ENCODE data around the gene DNAJC7. TPM values are rescaled to one million over a fixed set of nuclear protein-coding genes. Genes with fewer than 3 reads are reported as not detected.
A peak's percentile ranks its signal among the peaks of the same experiment; 100 is the strongest.

Gene DNAJC7
- total RNA-seq, 2 donors from 2014 or later, result 106 to 117 TPM

GRCh38 chr17:41996855-41997164 lies 20.4 kb downstream of the DNAJC7 start:
- peaks cover 13% of the 10 kb centered on the region for H3K4me1 Mint-ChIP-seq (ENCODE audit: low read depth)
- no peaks in the 10 kb centered on the region for H3K27me3 Mint-ChIP-seq (ENCODE audit: low read depth)
- ATAC-seq (replicated peaks in 1 of 2), result no peak
- H3K36me3 Mint-ChIP-seq (ENCODE audit: insufficient read depth in 2 of 2), result peaks cover 8 to 33% of the 10 kb centered on the region in 2 donors
- H3K9me3 Mint-ChIP-seq, result no peaks in the 10 kb centered on the region
- H3K4me3 Mint-ChIP-seq, result no peak overlapping the region
- H3K27ac Mint-ChIP-seq, result peak overlapping the region; percentile 38
- no peak for DNase-seq

GRCh38 chr17:41992576-41992975 lies 24.7 kb downstream of the DNAJC7 start:
- Mint-ChIP-seq H3K27ac (no peak overlapping the region), H3K4me3 (no peak overlapping the region), H3K36me3 (ENCODE audit: insufficient read depth in 2 of 2) (peaks cover 9 to 34% of the 10 kb centered on the region in 2 donors), H3K27me3 (ENCODE audit: low read depth) (no peaks in the 10 kb centered on the region), H3K9me3 (no peaks in the 10 kb centered on the region), H3K4me1 (ENCODE audit: low read depth) (peaks cover 23% of the 10 kb centered on the region)
- DNase-seq (no peak), ATAC-seq (replicated peaks in 1 of 2) (no peak)

GRCh38 chr17:41989702-41990419 lies 27.4 kb downstream of the DNAJC7 start:
- H3K4me1 Mint-ChIP-seq (ENCODE audit: low read depth), result peaks cover 16% of the 10 kb centered on the region
- no peak overlapping the region for H3K4me3 Mint-ChIP-seq
- H3K36me3 Mint-ChIP-seq (ENCODE audit: insufficient read depth in 2 of 2), result peaks cover 1 to 34% of the 10 kb centered on the region in 2 donors
- ATAC-seq (replicated peaks in 1 of 2) (no peak), DNase-seq (no peak)
- no peaks in the 10 kb centered on the region for H3K9me3 Mint-ChIP-seq
- no peaks in the 10 kb centered on the region for H3K27me3 Mint-ChIP-seq (ENCODE audit: low read depth)
- H3K27ac Mint-ChIP-seq, result peak overlapping the region; percentile 38

- H3K4me3 Mint-ChIP-seq, result peak overlapping the region in 1 of 2 donors; percentile 25
- DNase-seq (no peak), ATAC-seq (replicated peaks in 1 of 2) (no peak)
- H3K9me3 Mint-ChIP-seq, result no peaks in the 10 kb centered on the region
- peak overlapping the region; percentile 94 for H3K27ac Mint-ChIP-seq
- no peaks in the 10 kb centered on the region for H3K27me3 Mint-ChIP-seq (ENCODE audit: low read depth)
- H3K4me1 Mint-ChIP-seq (ENCODE audit: low read depth), result peaks cover 16% of the 10 kb centered on the region
- H3K36me3 Mint-ChIP-seq (ENCODE audit: insufficient read depth in 2 of 2), result peaks cover 5 to 31% of the 10 kb centered on the region in 2 donors
These were observed 28.8 kb downstream of the DNAJC7 start for GRCh38 chr17:41988418-41988817.

GRCh38 chr17:41987642-41988041 lies 29.6 kb downstream of the DNAJC7 start:
- Mint-ChIP-seq H3K36me3 (ENCODE audit: insufficient read depth in 2 of 2) (peaks cover 6 to 30% of the 10 kb centered on the region in 2 donors), H3K4me3 (peak overlapping the region; percentile 5 to 10), H3K27me3 (ENCODE audit: low read depth) (no peaks in the 10 kb centered on the region), H3K9me3 (no peaks in the 10 kb centered on the region), H3K27ac (peak overlapping the region; percentile 94), H3K4me1 (ENCODE audit: low read depth) (peaks cover 16% of the 10 kb centered on the region)
- DNase-seq (peak; percentile 28 to 45), ATAC-seq (replicated peaks in 1 of 2) (peak; percentile 95 to 96)

DNA sequence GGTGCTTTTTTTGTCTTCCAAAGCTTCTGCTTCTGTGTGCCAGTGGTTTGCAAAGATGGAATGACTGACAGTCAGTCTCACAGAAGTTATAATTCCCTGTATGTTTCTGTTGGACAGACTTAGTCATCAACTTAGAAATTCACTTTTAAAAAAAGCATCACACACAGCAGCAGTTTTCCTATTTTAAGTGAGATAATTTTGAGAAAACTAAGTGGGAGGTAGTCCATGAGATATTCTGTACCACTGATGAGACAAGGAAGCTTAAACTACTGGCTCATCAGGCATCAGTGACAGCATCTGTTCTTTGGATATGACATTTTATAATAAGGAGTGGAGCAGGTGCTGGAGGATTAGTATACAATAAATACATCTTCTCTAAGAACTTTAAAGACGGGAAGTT lies 30.6 kb downstream of the DNAJC7 start:
- ATAC-seq (replicated peaks in 1 of 2), result no peak
- Mint-ChIP-seq H3K4me1 (ENCODE audit: low read depth) (peaks cover 16% of the 10 kb centered on the region), H3K9me3 (no peaks in the 10 kb centered on the region), H3K36me3 (ENCODE audit: insufficient read depth in 2 of 2) (peaks cover 9 to 36% of the 10 kb centered on the region in 2 donors), H3K4me3 (no peak overlapping the region), H3K27me3 (ENCODE audit: low read depth) (no peaks in the 10 kb centered on the region), H3K27ac (peak overlapping the region; percentile 94)
- no peak for DNase-seq

DNA sequence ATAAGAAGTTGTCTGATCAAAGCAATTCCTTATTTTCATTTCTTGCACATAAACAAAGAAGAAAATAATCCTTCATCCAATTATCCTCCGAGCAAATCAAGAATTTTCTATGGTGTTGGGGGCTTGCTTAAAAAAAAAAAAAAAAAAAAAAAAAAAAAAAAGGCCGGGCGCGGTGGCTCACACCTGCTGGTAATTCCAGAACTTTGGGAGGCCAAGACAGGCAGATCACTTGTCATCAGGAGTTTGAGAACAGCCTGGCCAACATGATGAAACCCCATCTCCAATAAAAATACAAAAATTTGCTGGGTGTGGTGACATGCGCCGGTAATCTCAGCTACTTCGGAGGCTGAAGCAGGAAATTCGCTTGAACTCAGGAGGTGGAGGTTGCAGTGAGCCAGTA lies 31.3 kb downstream of the DNAJC7 start:
- H3K9me3 Mint-ChIP-seq, result no peaks in the 10 kb centered on the region
- peaks cover 9 to 43% of the 10 kb centered on the region in 2 donors for H3K36me3 Mint-ChIP-seq (ENCODE audit: insufficient read depth in 2 of 2)
- peaks cover 16% of the 10 kb centered on the region for H3K4me1 Mint-ChIP-seq (ENCODE audit: low read depth)
- no peaks in the 10 kb centered on the region for H3K27me3 Mint-ChIP-seq (ENCODE audit: low read depth)
- ATAC-seq (replicated peaks in 1 of 2), result no peak
- DNase-seq, result no peak
- no peak overlapping the region for H3K27ac Mint-ChIP-seq
- H3K4me3 Mint-ChIP-seq, result no peak overlapping the region

DNA sequence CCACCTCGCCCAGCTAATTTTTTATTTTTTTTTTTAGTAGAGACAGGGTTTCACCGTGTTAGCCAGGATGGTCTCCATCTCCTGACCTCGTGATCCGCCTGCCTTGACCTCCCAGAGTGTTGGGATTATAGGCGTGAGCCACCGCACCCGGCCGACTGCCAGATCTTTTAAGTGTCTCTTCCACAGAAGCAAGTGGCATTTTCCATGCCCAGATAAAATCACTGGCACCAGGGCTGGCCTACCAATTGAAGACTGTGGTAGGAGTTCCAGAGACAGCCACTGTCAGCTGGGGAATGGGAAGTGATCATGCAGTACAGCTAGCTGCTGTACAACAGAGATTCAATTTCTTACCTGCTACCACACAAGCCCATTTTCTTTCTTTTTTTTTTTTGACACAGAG lies 32.8 kb downstream of the DNAJC7 start:
- no peak for DNase-seq
- Mint-ChIP-seq H3K27ac (no peak overlapping the region), H3K27me3 (ENCODE audit: low read depth) (no peaks in the 10 kb centered on the region), H3K36me3 (ENCODE audit: insufficient read depth in 2 of 2) (peaks cover 12 to 47% of the 10 kb centered on the region in 2 donors), H3K4me3 (no peak overlapping the region), H3K4me1 (ENCODE audit: low read depth) (peaks cover 16% of the 10 kb centered on the region), H3K9me3 (no peaks in the 10 kb centered on the region)
- ATAC-seq (replicated peaks in 1 of 2), result no peak

GRCh38 chr17:41982026-41982760 lies 35.0 kb downstream of the DNAJC7 start:
- no peaks in the 10 kb centered on the region for H3K27me3 Mint-ChIP-seq (ENCODE audit: low read depth)
- no peak overlapping the region for H3K4me3 Mint-ChIP-seq
- H3K36me3 Mint-ChIP-seq (ENCODE audit: insufficient read depth in 2 of 2), result peaks cover 17 to 43% of the 10 kb centered on the region in 2 donors
- no peak for ATAC-seq (replicated peaks in 1 of 2)
- no peak overlapping the region for H3K27ac Mint-ChIP-seq
- peaks cover 3% of the 10 kb centered on the region for H3K4me1 Mint-ChIP-seq (ENCODE audit: low read depth)
- no peaks in the 10 kb centered on the region for H3K9me3 Mint-ChIP-seq
- no peak for DNase-seq

- Mint-ChIP-seq H3K27me3 (ENCODE audit: low read depth) (no peaks in the 10 kb centered on the region), H3K4me1 (ENCODE audit: low read depth) (no peaks in the 10 kb centered on the region), H3K36me3 (ENCODE audit: insufficient read depth in 2 of 2) (peaks cover 13 to 35% of the 10 kb centered on the region in 2 donors), H3K27ac (no peak overlapping the region), H3K4me3 (no peak overlapping the region), H3K9me3 (no peaks in the 10 kb centered on the region)
- DNase-seq (no peak), ATAC-seq (replicated peaks in 1 of 2) (no peak)
These were observed 39.2 kb downstream of the DNAJC7 start for GRCh38 chr17:41977991-41978390.

GRCh38 chr17:41976142-41976768 lies 41.0 kb downstream of the DNAJC7 start:
- H3K27ac Mint-ChIP-seq, result peak overlapping the region; percentile 81
- H3K36me3 Mint-ChIP-seq (ENCODE audit: insufficient read depth in 2 of 2), result peaks cover 10 to 25% of the 10 kb centered on the region in 2 donors
- no peak overlapping the region for H3K4me3 Mint-ChIP-seq
- H3K4me1 Mint-ChIP-seq (ENCODE audit: low read depth), result peaks cover 10% of the 10 kb centered on the region
- ATAC-seq (replicated peaks in 1 of 2), result no peak
- DNase-seq, result no peak
- H3K9me3 Mint-ChIP-seq, result no peaks in the 10 kb centered on the region
- no peaks in the 10 kb centered on the region for H3K27me3 Mint-ChIP-seq (ENCODE audit: low read depth)

DNA sequence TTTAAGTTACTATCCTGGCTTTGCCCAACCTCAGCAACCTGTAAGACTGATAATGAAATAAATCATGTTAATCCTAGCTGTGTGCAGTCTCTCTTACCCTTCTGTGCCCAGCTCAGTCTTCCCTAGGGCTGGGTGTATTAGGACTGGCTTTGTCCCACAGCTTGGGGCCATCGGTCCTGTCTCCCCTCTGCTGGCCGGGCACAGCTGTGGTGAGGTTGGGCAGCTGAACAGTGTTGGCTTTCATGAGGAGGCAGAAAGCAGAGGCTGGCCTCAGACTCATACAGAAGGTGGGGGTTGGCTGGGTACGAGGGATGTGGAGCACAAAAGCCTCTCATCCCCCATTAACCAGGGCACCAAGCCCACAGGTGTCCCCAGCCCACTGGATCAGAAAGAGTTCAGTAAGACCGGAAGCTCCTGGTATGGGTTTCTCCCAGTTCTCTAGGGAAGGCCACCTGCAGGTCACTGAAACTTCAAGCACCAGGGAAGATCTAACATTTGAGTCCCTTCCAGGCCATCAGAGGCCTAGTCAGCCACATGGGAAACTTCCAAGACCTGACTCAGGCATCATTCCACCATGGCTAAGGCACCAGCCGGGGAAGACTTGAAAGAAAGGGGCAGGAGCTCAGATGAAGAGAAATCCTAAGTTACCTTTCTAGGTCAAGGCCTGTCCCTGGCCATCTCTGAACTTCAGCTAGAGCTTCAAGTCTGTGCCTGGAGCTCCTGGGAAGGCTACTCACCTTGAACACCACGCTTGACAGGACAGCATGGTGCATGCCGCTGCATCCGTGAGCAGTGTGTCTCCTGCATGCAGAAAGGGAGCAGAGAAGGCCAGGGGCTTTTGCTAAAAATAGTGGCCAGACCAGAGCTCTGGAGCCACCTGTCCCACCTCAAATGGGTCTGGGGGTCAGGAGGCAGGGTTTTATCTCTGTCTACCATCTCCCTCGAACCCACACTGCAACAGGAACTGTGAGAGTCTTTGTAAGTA lies 41.8 kb downstream of the DNAJC7 start:
- ATAC-seq (replicated peaks in 1 of 2) (no peak), DNase-seq (no peak)
- Mint-ChIP-seq H3K27ac (no peak overlapping the region), H3K9me3 (no peaks in the 10 kb centered on the region), H3K4me3 (no peak overlapping the region), H3K36me3 (ENCODE audit: insufficient read depth in 2 of 2) (peaks cover 10 to 20% of the 10 kb centered on the region in 2 donors), H3K4me1 (ENCODE audit: low read depth) (peaks cover 15% of the 10 kb centered on the region), H3K27me3 (ENCODE audit: low read depth) (no peaks in the 10 kb centered on the region)

All from activated T-cell treated with anti-CD3 and anti-CD28 coated beads, Interleukin-2, amount 50 U/mL, for 72 hours (primary cell).